ENCODE results near the gene LSM12. TPM values are rescaled to one million over a fixed set of nuclear protein-coding genes. Genes with fewer than 3 reads are reported as not detected.

LSM12 gene
- total and polyA plus RNA-seq, 12 donors: 25.2 to 60.7 (median 42.3) TPM

GRCh38 chr17:44074231-44074910 is 7.9 kb upstream of the LSM12 start:
- no peak overlapping the region for H3K4me3 ChIP-seq
- TF ChIP-seq, protein P1, sequence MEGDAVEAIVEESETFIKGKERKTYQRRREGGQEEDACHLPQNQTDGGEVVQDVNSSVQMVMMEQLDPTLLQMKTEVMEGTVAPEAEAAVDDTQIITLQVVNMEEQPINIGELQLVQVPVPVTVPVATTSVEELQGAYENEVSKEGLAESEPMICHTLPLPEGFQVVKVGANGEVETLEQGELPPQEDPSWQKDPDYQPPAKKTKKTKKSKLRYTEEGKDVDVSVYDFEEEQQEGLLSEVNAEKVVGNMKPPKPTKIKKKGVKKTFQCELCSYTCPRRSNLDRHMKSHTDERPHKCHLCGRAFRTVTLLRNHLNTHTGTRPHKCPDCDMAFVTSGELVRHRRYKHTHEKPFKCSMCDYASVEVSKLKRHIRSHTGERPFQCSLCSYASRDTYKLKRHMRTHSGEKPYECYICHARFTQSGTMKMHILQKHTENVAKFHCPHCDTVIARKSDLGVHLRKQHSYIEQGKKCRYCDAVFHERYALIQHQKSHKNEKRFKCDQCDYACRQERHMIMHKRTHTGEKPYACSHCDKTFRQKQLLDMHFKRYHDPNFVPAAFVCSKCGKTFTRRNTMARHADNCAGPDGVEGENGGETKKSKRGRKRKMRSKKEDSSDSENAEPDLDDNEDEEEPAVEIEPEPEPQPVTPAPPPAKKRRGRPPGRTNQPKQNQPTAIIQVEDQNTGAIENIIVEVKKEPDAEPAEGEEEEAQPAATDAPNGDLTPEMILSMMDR (IDR thresholded peaks at IDR 0.05): no peak
- DNase-seq: no peak
- H3K9me3 ChIP-seq: no peaks in the 10 kb centered on the region
- H3K4me1 ChIP-seq: peaks cover 5 to 52% (median 20%) of the 10 kb centered on the region in 9 donors
- WGBS, 2 donors: 78 to 81% methylated on average over 9 of the region's 9 CpGs
- H3K36me3 ChIP-seq: peaks cover 0 to 64% (median 35%) of the 10 kb centered on the region in 9 donors
- no peaks in the 10 kb centered on the region for H3K27me3 ChIP-seq
- intact Hi-C loops (cut with DNase I): loop anchor here in 5 of 10 donors (5.0 kb wide), 3 partner anchors 38 to 62 kb away; partner anchors contain the start of genes HDAC5 (in 1 of the 5) and TMEM101 (in 1 of the 5)
- no peak for ATAC-seq
- no peak overlapping the region for H3K27ac ChIP-seq

DNA sequence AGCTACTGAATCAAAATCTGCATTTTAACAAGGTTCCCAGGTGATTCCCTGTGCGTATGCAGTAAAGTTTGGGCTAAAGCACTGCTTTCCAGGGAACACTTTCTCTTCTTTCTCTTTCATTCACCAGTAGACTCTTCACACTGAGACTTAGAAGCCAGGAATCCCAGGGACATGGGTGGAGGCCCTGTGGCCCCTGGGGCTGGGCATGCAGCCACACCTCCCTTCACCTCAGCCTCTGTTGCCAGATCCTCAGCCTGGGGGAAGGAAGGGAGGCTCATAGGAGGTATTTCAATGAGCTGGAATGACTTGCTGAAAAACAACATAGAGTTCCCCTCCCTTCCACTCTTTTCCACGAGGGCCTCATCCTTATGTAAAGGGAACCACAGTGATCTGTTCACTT is 5.3 kb upstream of the LSM12 start:
- Histone ChIP-seq H3K4me1 (peaks cover 8 to 61% (median 27%) of the 10 kb centered on the region in 9 donors), H3K4me3 (peak overlapping the region in 9 of 10 donors; percentile 46 to 81 (median 71)), H3K9me3 (no peaks in the 10 kb centered on the region), H3K27ac (peak overlapping the region in 7 of 10 donors; percentile 86 to 94 (median 89)), H3K36me3 (peaks cover 0 to 38% (median 14%) of the 10 kb centered on the region in 9 donors), H3K27me3 (no peaks in the 10 kb centered on the region)
- ATAC-seq (no peak), DNase-seq (no peak)
- WGBS, 2 donors: 37 to 50% methylated on average over 2 of the region's 2 CpGs
- intact Hi-C loops (cut with DNase I): loop anchor here in 6 of 10 donors (2.0 to 5.0 kb wide), 5 partner anchors 41 to 59 kb away; partner anchors contain the start of genes HDAC5 (in 2 of the 6) and TMEM101 (in 2 of the 6)
- TF ChIP-seq, protein P1 (IDR thresholded peaks at IDR 0.05): no peak

- WGBS, 2 donors: 4 to 5% methylated on average over 3 of the region's 3 CpGs
- Histone ChIP-seq H3K27me3 (no peaks in the 10 kb centered on the region), H3K4me1 (peaks cover 9 to 62% (median 27%) of the 10 kb centered on the region in 9 donors), H3K9me3 (no peaks in the 10 kb centered on the region), H3K4me3 (peak overlapping the region; percentile 46 to 81 (median 70)), H3K36me3 (peaks cover 0 to 32% (median 8%) of the 10 kb centered on the region in 9 donors), H3K27ac (peak overlapping the region; percentile 36 to 94 (median 88))
- ATAC-seq (peak in 1 of 8 donors; percentile 31), DNase-seq (no peak)
- intact Hi-C loops (cut with DNase I): loop anchor here in 6 of 10 donors (2.0 to 5.0 kb wide), 5 partner anchors 41 to 59 kb away; partner anchors contain the start of genes HDAC5 (in 2 of the 6) and TMEM101 (in 2 of the 6)
- TF ChIP-seq, protein P1 (IDR thresholded peaks at IDR 0.05): no peak
These were observed 4.7 kb upstream of the LSM12 start for GRCh38 chr17:44071198-44071520.

- Histone ChIP-seq H3K27ac (peak within 1 kb of the TSS; percentile 36 to 94 (median 88)), H3K27me3 (no peaks in the 10 kb centered on the region), H3K4me3 (peak within 1 kb of the TSS; percentile 46 to 81 (median 70)), H3K9me3 (no peaks in the 10 kb centered on the region), H3K36me3 (peaks cover 0 to 27% (median 3%) of the 10 kb centered on the region in 9 donors), H3K4me1 (peaks cover 9 to 63% (median 31%) of the 10 kb centered on the region in 9 donors)
- peak; percentile 92 to 97 (median 94) for ATAC-seq
- intact Hi-C loops (cut with DNase I): loop anchor here in 6 of 10 donors (1.0 to 5.0 kb wide), 6 partner anchors 27 to 58 kb away; partner anchors contain the start of genes HDAC5 (in 2 of the 6) and TMEM101 (in 2 of the 6)
- peak; percentile 94 to 97 for DNase-seq
- 0 to 1% methylated on average over 53 of the region's 53 CpGs for WGBS, 2 donors
- TF ChIP-seq, protein P1 (IDR thresholded peaks at IDR 0.05): peak in 4 of 9 donors; percentile 8 to 36 (median 23)
These were observed 4.2 kb upstream of the LSM12 start, which contains the start of gene G6PC3 for GRCh38 chr17:44070455-44071197. Gene G6PC3 (plus strand): TSS chr17:44070735. CDS start chr17:44070966, 231 bp downstream.
